ENCODE data around the gene HTR3E. TPM values are rescaled to one million over a fixed set of nuclear protein-coding genes. Genes with fewer than 3 reads are reported as not detected.

HTR3E gene
- total and polyA plus RNA-seq, 4 experiments from 2014 or later = not detected

DNA sequence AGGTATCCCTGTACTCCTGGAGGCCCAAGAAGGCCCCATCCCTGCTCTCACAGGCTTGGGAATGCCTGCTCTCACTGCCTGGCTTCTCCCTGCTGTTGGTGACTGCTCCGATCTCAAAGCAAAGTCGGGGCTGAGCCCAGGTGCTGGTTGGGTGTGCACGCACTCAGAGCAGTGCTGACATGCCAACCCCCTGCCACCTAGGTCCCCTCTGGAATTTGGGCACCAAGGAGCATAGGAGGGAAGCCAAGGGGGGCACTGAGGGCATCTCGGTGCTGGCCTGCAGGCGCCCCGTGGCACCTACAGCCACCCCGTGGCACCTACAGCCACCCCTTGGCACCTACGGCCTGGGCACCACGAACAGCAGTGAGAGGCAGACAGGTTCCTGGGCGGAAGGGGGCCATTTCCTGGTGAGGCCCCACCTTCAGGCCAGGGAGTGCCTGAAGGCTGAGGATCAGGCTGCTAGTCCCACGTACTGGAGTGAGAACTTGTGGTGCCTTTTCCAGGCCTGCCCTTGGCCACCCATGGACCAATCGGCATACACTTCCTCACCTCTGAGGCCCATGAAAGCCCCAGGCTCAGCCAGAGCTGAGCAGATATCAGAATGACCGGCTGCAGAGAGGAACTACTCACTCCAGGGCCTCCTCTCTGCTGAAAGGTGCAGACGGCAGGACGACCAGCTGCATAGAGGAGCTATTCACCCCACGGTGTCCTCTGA lies 15.6 kb upstream of the HTR3E start:
- H3K4me1 ChIP-seq (ENCODE audit: insufficient read depth, low read length) = no peaks in the 10 kb centered on the region
- no peak overlapping the region for H3K27ac Mint-ChIP-seq
- POLR2A ChIA-PET (ENCODE audit: partially characterized antibody) = no interaction called here
- no peaks in the 10 kb centered on the region for H3K9me3 ChIP-seq (ENCODE audit: control insufficient read depth in 1 of 2, low read length in 2 of 2)
- H3K36me3 Mint-ChIP-seq = peaks cover 0 to 4% of the 10 kb centered on the region in 2 donors
- H3K4me1 Mint-ChIP-seq = peaks cover 6 to 7% (median 7%) of the 10 kb centered on the region in 4 donors
- no peak for DNase-seq
- peaks cover 10% of the 10 kb centered on the region in 2 donors for H3K27me3 Mint-ChIP-seq
- no peak overlapping the region for H3K27ac ChIP-seq (ENCODE audit: low read depth, low read length)
- peaks cover 7 to 13% (median 10%) of the 10 kb centered on the region in 8 donors for H3K9me3 Mint-ChIP-seq
- H3K4me3 Mint-ChIP-seq = no peak overlapping the region
- CTCF ChIA-PET (ENCODE audit: partially characterized antibody) = interaction anchor here (1.3 kb wide), 1 partner anchor 156 kb away, joined by 4 read pairs; no protein-coding TSS in a partner anchor
- H3K27me3 ChIP-seq (ENCODE audit: insufficient read depth, low read length) = no peaks in the 10 kb centered on the region
- no peaks in the 10 kb centered on the region for H3K36me3 ChIP-seq (ENCODE audit: insufficient read depth, low read length)
- intact Hi-C loops (cut with micrococcal nuclease) = no loop called here
- no peak overlapping the region for H3K4me3 ChIP-seq (ENCODE audit: low read length in 2 of 2)

DNA sequence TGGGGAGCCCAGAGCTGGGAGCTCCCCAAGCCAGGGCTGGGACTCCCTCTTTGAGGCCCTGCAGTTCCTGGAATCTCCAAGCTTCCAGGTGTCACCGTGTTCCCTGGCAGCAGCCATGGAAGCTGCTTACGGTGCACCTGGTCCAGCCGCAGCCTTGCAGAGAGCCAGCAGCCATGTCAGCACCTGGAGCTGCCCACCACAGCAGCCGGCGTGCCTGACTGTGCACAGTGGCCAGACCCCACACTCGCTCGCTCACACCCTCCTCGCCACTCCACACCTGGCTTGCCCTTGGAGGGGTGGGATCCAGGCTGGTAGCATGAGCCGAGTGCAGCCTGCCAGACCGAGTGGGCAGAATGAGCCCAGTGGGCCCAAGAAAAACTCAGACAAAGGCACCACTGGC lies 14.8 kb upstream of the HTR3E start:
- H3K27ac ChIP-seq (ENCODE audit: low read depth, low read length) = no peak overlapping the region
- Mint-ChIP-seq H3K4me1 (peaks cover 6 to 7% (median 7%) of the 10 kb centered on the region in 4 donors), H3K27me3 (peaks cover 7 to 8% of the 10 kb centered on the region in 2 donors), H3K27ac (no peak overlapping the region), H3K4me3 (no peak overlapping the region), H3K9me3 (peaks cover 7 to 14% (median 10%) of the 10 kb centered on the region in 8 donors), H3K36me3 (peaks cover 0 to 4% of the 10 kb centered on the region in 2 donors)
- no peaks in the 10 kb centered on the region for H3K36me3 ChIP-seq (ENCODE audit: insufficient read depth, low read length)
- no peaks in the 10 kb centered on the region for H3K4me1 ChIP-seq (ENCODE audit: insufficient read depth, low read length)
- no peaks in the 10 kb centered on the region for H3K9me3 ChIP-seq (ENCODE audit: control insufficient read depth in 1 of 2, low read length in 2 of 2)
- DNase-seq = no peak
- intact Hi-C loops (cut with micrococcal nuclease) = no loop called here
- no peak overlapping the region for H3K4me3 ChIP-seq (ENCODE audit: low read length in 2 of 2)
- POLR2A ChIA-PET (ENCODE audit: partially characterized antibody) = no interaction called here
- H3K27me3 ChIP-seq (ENCODE audit: insufficient read depth, low read length) = no peaks in the 10 kb centered on the region
- CTCF ChIA-PET (ENCODE audit: partially characterized antibody) = interaction anchor here (1.3 kb wide), 1 partner anchor 155 kb away, joined by 4 read pairs; no protein-coding TSS in a partner anchor

DNA sequence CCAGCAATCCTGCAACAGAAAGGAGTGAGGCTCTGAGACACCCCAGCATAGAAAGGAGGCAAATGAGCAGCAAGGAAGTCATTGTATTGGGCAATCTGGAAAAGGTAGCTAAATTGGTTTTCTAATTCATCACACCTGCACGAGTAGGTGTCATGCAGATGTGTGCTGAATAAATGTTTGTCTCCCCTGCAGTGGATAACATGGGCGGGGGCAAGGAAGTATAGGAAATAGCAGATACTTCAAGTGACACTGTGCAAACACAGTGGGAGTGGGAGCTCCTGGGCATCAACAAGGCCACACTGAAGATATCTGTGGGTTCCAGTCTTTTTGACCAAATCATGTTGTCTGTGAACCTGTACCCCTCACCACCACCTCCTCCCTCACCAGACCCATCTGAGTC lies 14.4 kb upstream of the HTR3E start:
- Histone ChIP-seq H3K36me3 (ENCODE audit: insufficient read depth, low read length) (no peaks in the 10 kb centered on the region), H3K27ac (ENCODE audit: low read depth, low read length) (no peak overlapping the region), H3K9me3 (ENCODE audit: control insufficient read depth in 1 of 2, low read length in 2 of 2) (no peaks in the 10 kb centered on the region), H3K4me3 (ENCODE audit: low read length in 2 of 2) (no peak overlapping the region), H3K27me3 (ENCODE audit: insufficient read depth, low read length) (no peaks in the 10 kb centered on the region), H3K4me1 (ENCODE audit: insufficient read depth, low read length) (no peaks in the 10 kb centered on the region)
- ChIA-PET POLR2A (ENCODE audit: partially characterized antibody) (no interaction called here), CTCF (ENCODE audit: partially characterized antibody) (no interaction called here)
- no peak overlapping the region for H3K4me3 Mint-ChIP-seq
- H3K27me3 Mint-ChIP-seq = peaks cover 3 to 4% of the 10 kb centered on the region in 2 donors
- peaks cover 7 to 14% (median 11%) of the 10 kb centered on the region in 8 donors for H3K9me3 Mint-ChIP-seq
- peaks cover 0 to 4% of the 10 kb centered on the region in 2 donors for H3K36me3 Mint-ChIP-seq
- intact Hi-C loops (cut with micrococcal nuclease) = no loop called here
- H3K4me1 Mint-ChIP-seq = peaks cover 6 to 7% (median 7%) of the 10 kb centered on the region in 4 donors
- H3K27ac Mint-ChIP-seq = no peak overlapping the region
- no peak for DNase-seq

DNA sequence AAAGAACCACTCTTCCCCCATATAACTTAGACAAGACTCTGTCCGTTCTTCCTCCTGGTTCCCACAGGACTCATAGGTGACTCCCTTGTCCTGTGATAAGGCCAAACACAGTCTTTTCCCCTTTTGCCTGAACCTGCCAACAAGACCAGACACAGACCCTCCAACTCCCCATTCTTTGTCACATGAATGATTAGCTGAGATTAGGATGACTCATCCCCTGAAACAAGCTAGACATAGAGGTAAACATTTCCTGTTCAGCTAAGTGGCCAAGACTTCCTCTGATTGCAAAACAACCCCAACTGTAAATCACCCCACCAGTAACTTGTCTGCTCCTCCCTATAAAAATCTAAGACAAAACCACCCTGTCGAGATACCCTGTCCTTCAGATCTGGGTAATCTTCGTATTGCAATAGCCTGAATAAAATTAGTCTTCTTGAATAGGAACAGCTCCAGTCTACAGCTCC lies 11.4 kb upstream of the HTR3E start:
- H3K9me3 Mint-ChIP-seq = peaks cover 7 to 15% (median 11%) of the 10 kb centered on the region in 8 donors
- H3K36me3 Mint-ChIP-seq = peaks cover 0 to 4% of the 10 kb centered on the region in 2 donors
- H3K27ac Mint-ChIP-seq = peak overlapping the region in 2 of 7 donors; percentile 15 to 24
- ChIA-PET POLR2A (ENCODE audit: partially characterized antibody) (no interaction called here), CTCF (ENCODE audit: partially characterized antibody) (no interaction called here)
- no peaks in the 10 kb centered on the region for H3K27me3 ChIP-seq (ENCODE audit: insufficient read depth, low read length)
- peaks cover 0 to 1% of the 10 kb centered on the region in 2 donors for H3K27me3 Mint-ChIP-seq
- H3K27ac ChIP-seq (ENCODE audit: low read depth, low read length) = no peak overlapping the region
- no peaks in the 10 kb centered on the region for H3K36me3 ChIP-seq (ENCODE audit: insufficient read depth, low read length)
- no peak overlapping the region for H3K4me3 Mint-ChIP-seq
- intact Hi-C loops (cut with micrococcal nuclease) = no loop called here
- no peaks in the 10 kb centered on the region for H3K9me3 ChIP-seq (ENCODE audit: control insufficient read depth in 1 of 2, low read length in 2 of 2)
- no peaks in the 10 kb centered on the region for H3K4me1 ChIP-seq (ENCODE audit: insufficient read depth, low read length)
- no peak for DNase-seq
- H3K4me3 ChIP-seq (ENCODE audit: low read length in 2 of 2) = no peak overlapping the region
- peaks cover 6 to 7% (median 7%) of the 10 kb centered on the region in 4 donors for H3K4me1 Mint-ChIP-seq

DNA sequence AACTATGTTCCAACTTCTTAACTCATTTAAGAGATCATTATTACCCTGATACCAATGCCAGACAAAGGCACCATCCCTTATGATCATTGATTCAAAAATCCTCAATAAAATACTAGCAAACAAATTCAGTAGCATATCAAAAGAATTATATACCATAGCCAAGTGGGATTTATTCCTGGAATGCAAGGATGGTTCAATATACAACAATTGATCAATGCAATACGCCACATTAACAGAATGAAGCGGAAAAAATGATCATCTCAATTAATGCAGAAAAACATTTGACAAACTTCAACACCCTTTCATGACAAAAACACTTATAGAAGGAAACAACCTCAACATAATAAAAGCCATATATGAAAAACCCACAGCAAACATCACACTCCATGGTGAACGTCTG lies 4.7 kb upstream of the HTR3E start:
- intact Hi-C loops (cut with micrococcal nuclease) = no loop called here
- Mint-ChIP-seq H3K27ac (no peak overlapping the region), H3K9me3 (peaks cover 8 to 31% (median 23%) of the 10 kb centered on the region in 8 donors), H3K4me3 (no peak overlapping the region), H3K4me1 (no peaks in the 10 kb centered on the region), H3K36me3 (no peaks in the 10 kb centered on the region), H3K27me3 (peaks cover 4 to 10% of the 10 kb centered on the region in 2 donors)
- ChIA-PET POLR2A (ENCODE audit: partially characterized antibody) (no interaction called here), CTCF (ENCODE audit: partially characterized antibody) (no interaction called here)
- Histone ChIP-seq H3K27me3 (ENCODE audit: insufficient read depth, low read length) (no peaks in the 10 kb centered on the region), H3K9me3 (ENCODE audit: control insufficient read depth in 1 of 2, low read length in 2 of 2) (peaks cover 0 to 3% of the 10 kb centered on the region in 2 donors), H3K4me3 (ENCODE audit: low read length in 2 of 2) (no peak overlapping the region), H3K36me3 (ENCODE audit: insufficient read depth, low read length) (no peaks in the 10 kb centered on the region), H3K27ac (ENCODE audit: low read depth, low read length) (no peak overlapping the region), H3K4me1 (ENCODE audit: insufficient read depth, low read length) (no peaks in the 10 kb centered on the region)
- no peak for DNase-seq

DNA sequence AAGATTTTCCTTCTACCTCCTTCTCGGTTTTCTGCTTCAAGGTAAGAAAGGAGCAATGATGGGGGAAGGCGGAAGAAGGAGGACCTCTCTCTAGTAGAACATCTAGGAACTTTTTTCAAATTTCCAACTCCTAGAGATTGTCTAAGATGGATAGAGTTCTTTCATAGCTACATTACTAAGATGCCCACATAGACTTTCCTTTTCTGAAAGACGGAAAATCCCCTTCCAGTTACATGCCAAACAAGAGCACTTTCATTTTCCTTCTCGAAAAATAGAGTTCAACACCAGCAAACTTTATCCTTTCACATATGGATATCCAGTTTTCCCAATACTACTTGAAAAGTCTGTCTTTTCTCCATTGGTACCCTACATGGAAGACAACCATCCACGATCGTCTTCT lies 692 bp downstream of the HTR3E start:
- H3K27ac Mint-ChIP-seq = no peak overlapping the region

DNA sequence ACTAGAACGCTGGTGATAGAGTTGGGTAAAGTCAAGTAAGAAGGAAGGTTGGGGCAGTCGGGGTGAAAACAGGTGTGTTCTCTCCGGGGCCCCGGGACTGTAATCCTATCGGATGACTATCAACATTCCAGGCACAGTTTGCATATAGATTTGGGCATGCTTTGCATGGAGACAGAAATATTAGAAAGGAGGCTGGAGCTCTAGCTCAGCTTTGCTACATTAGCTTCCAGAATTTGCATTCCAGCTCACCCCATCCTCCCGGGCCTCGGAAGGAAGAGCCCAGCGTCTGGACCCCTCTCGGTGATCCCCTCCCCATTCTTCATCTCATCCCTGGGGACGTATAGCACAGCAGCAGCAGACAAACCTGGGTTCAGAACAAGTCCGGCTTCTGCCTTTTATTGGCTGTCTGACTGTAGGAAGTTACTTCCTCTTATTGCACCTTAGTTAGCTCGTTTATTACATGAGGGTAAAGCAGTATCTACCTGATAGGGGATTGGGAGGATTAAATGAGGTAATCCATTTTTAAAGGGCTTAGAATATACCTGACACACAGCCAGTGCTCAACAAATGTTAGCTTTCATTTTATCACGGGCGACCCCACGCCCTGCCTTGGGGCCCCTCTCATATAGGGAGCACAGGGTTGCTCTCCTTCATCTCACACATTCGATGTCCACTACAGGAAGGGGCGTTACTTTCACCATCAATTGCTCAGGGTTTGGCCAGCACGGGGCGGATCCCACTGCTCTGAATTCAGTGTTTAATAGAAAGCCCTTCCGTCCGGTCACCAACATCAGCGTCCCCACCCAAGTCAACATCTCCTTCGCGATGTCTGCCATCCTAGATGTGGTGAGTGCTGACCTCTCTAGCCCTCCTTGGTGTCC lies 3.2 kb downstream of the HTR3E start:
- Histone ChIP-seq H3K4me3 (ENCODE audit: low read length in 2 of 2) (no peak overlapping the region), H3K27ac (ENCODE audit: low read depth, low read length) (no peak overlapping the region), H3K36me3 (ENCODE audit: insufficient read depth, low read length) (no peaks in the 10 kb centered on the region), H3K9me3 (ENCODE audit: control insufficient read depth in 1 of 2, low read length in 2 of 2) (no peaks in the 10 kb centered on the region), H3K27me3 (ENCODE audit: insufficient read depth, low read length) (no peaks in the 10 kb centered on the region), H3K4me1 (ENCODE audit: insufficient read depth, low read length) (no peaks in the 10 kb centered on the region)
- Mint-ChIP-seq H3K27ac (peak overlapping the region in 1 of 7 donors; percentile 11), H3K9me3 (peaks cover 0 to 2% (median 0%) of the 10 kb centered on the region in 8 donors), H3K4me1 (no peaks in the 10 kb centered on the region), H3K4me3 (no peak overlapping the region), H3K36me3 (no peaks in the 10 kb centered on the region), H3K27me3 (peaks cover 2 to 10% of the 10 kb centered on the region in 2 donors)
- DNase-seq = no peak
- ChIA-PET POLR2A (ENCODE audit: partially characterized antibody) (no interaction called here), CTCF (ENCODE audit: partially characterized antibody) (interaction anchor here (0.6 kb wide), 1 partner anchor 15 kb away, joined by 3 read pairs; no protein-coding TSS in a partner anchor)
- intact Hi-C loops (cut with micrococcal nuclease) = no loop called here

More for the DNA sequence above, 692 bp downstream of the HTR3E start:
- H3K27me3 ChIP-seq (ENCODE audit: insufficient read depth, low read length) = no peaks in the 10 kb centered on the region
- Mint-ChIP-seq H3K4me3 (no peak overlapping the region), H3K9me3 (peaks cover 4 to 11% (median 6%) of the 10 kb centered on the region in 8 donors), H3K27me3 (peaks cover 2 to 13% of the 10 kb centered on the region in 2 donors), H3K4me1 (no peaks in the 10 kb centered on the region), H3K36me3 (no peaks in the 10 kb centered on the region)
- no peak overlapping the region for H3K27ac ChIP-seq (ENCODE audit: low read depth, low read length)
- DNase-seq = no peak
- no peak overlapping the region for H3K4me3 ChIP-seq (ENCODE audit: low read length in 2 of 2)
- intact Hi-C loops (cut with micrococcal nuclease) = no loop called here
- POLR2A ChIA-PET (ENCODE audit: partially characterized antibody) = no interaction called here
- no peaks in the 10 kb centered on the region for H3K9me3 ChIP-seq (ENCODE audit: control insufficient read depth in 1 of 2, low read length in 2 of 2)
- no peaks in the 10 kb centered on the region for H3K4me1 ChIP-seq (ENCODE audit: insufficient read depth, low read length)
- CTCF ChIA-PET (ENCODE audit: partially characterized antibody) = no interaction called here
- H3K36me3 ChIP-seq (ENCODE audit: insufficient read depth, low read length) = no peaks in the 10 kb centered on the region

Data from CD4-positive, alpha-beta memory T cell (primary cell).